CD14-positive monocyte (primary cell): Measurements from ENCODE around the gene GNAS-AS1. TPM values are rescaled to one million over a fixed set of nuclear protein-coding genes. Genes with fewer than 3 reads are reported as not detected.

Experiments used
- DNase-seq, 3 donors: peaks; one replicate each; pipeline ENCODE4 v3.0.0-alpha.2; 2011 to 2022
- H2AFZ ChIP-seq: 2 replicates; pipeline ENCODE4 v1.6.0; 2012; ENCODE audit warnings: mild to moderate bottlenecking, low read depth, low read length, inconsistent platforms; ENCODE audit not compliant: insufficient read depth, poor library complexity, severe bottlenecking
- H3K27ac ChIP-seq, 2 donors: 1 replicate in 1 of 2; 2 replicates in 1 of 2; pipeline ENCODE4 v1.5.1; 2012 to 2013; ENCODE audit warnings: low read length in 2 of 2, control low read depth in 1 of 2, inconsistent platforms in 1 of 2, low read depth in 1 of 2, mild to moderate bottlenecking in 1 of 2
- H3K27me3 ChIP-seq, 2 donors: one replicate each; pipeline versions ENCODE4 v1.6.0 to v1.6.1; 2011 to 2013; ENCODE audit warnings: low read length in 2 of 2; ENCODE audit not compliant: control insufficient read depth in 2 of 2, insufficient read depth in 2 of 2
- H3K36me3 ChIP-seq, 2 donors: replicated peaks in 1 of 2; 1 replicate in 1 of 2; 2 replicates in 1 of 2; pipeline versions ENCODE4 v1.5.1 to v1.6.1; 2012 to 2013; ENCODE audit warnings: low read length in 2 of 2, control low read depth in 1 of 2, inconsistent platforms in 1 of 2, mild to moderate bottlenecking in 1 of 2; ENCODE audit not compliant: insufficient read depth in 2 of 2, control insufficient read depth in 1 of 2
- H3K4me1 ChIP-seq, 2 donors: 1 replicate in 1 of 2; 2 replicates in 1 of 2; pipeline versions ENCODE4 v1.5.1 to v1.6.1; 2012 to 2013; ENCODE audit warnings: low read length in 2 of 2, control low read depth in 1 of 2, inconsistent platforms in 1 of 2, mild to moderate bottlenecking in 1 of 2, moderate library complexity in 1 of 2; ENCODE audit not compliant: insufficient read depth in 2 of 2, control insufficient read depth in 1 of 2
- H3K4me2 ChIP-seq: replicated peaks from 2 replicates; pipeline ENCODE3; 2012; ENCODE audit warnings: low read length, moderate library complexity, mild to moderate bottlenecking; ENCODE audit not compliant: poor library complexity, severe bottlenecking; ENCODE audit errors: extremely low read depth
- H3K4me3 ChIP-seq, 3 experiments: fragments of 200-600 bp in 1 of 3; sonication (generic) in 1 of 3; replicated peaks in 1 of 3; 1 replicate in 2 of 3; 2 replicates in 1 of 3; pipeline ENCODE4 v1.5.1; 2011 to 2013; ENCODE audit warnings: low read length in 3 of 3, mild to moderate bottlenecking in 3 of 3, control low read depth in 2 of 3, low read depth in 2 of 3, inconsistent platforms in 1 of 3, moderate library complexity in 1 of 3
- H3K79me2 ChIP-seq: 2 replicates; pipeline ENCODE4 v1.6.0; 2012; ENCODE audit warnings: mild to moderate bottlenecking, control low read depth, inconsistent platforms, low read length, moderate library complexity; ENCODE audit not compliant: insufficient read depth
- H3K9ac ChIP-seq: 2 replicates; pipeline ENCODE4 v1.6.0; 2017; ENCODE audit warnings: low read length, mild to moderate bottlenecking; ENCODE audit not compliant: insufficient read depth, poor library complexity, severe bottlenecking
- H3K9me3 ChIP-seq, 2 donors: replicated peaks in 1 of 2; 1 replicate in 1 of 2; 2 replicates in 1 of 2; pipeline versions ENCODE4 v1.5.1 to v1.6.1; 2012 to 2013; ENCODE audit warnings: low read length in 2 of 2, control low read depth in 1 of 2; ENCODE audit not compliant: control insufficient read depth in 1 of 2, insufficient read depth in 1 of 2
- H4K20me1 ChIP-seq: 2 replicates; pipeline ENCODE4 v1.6.0; 2012; ENCODE audit warnings: mild to moderate bottlenecking, low read length, control low read depth, moderate library complexity; ENCODE audit not compliant: insufficient read depth
- H3K27ac Mint-ChIP-seq, 7 donors: one replicate each; pipeline ENCODE4 v1.8.0; 2020; ENCODE audit warnings: mild to moderate bottlenecking in 7 of 7, mixed read lengths in 7 of 7, moderate library complexity in 6 of 7, inconsistent platforms in 2 of 7
- H3K27me3 Mint-ChIP-seq, 3 donors: one replicate each; pipeline ENCODE4 v1.8.0; 2021 to 2022; ENCODE audit warnings: low read depth in 3 of 3, mild to moderate bottlenecking in 3 of 3, mixed read lengths in 3 of 3, moderate library complexity in 3 of 3, inconsistent platforms in 1 of 3
- H3K36me3 Mint-ChIP-seq, 2 donors: one replicate each; pipeline ENCODE4 v1.8.0; 2020; ENCODE audit warnings: mixed read lengths in 2 of 2, inconsistent platforms in 1 of 2, mild to moderate bottlenecking in 1 of 2
- H3K4me1 Mint-ChIP-seq: one replicate; pipeline ENCODE4 v1.8.0; 2020; ENCODE audit warnings: mild to moderate bottlenecking, mixed read lengths
- H3K4me3 Mint-ChIP-seq, 2 donors: one replicate each; pipeline ENCODE4 v1.8.0; 2020; ENCODE audit warnings: mild to moderate bottlenecking in 2 of 2, mixed read lengths in 2 of 2, moderate library complexity in 1 of 2
- H3K9me3 Mint-ChIP-seq, 7 donors: one replicate each; pipeline ENCODE4 v1.8.0; 2020 to 2022; ENCODE audit warnings: mixed read lengths in 7 of 7, mild to moderate bottlenecking in 6 of 7, moderate library complexity in 6 of 7, inconsistent platforms in 2 of 7
- CTCF ChIP-seq: fragments of 200-600 bp; IDR thresholded peaks from one replicate; pipeline ENCODE4 v1.8.0; 2022; ENCODE audit warnings: antibody characterized with exemption, mild to moderate bottlenecking
- WGBS: methylation state at CpG from one replicate; pipeline ENCODE4 v1.1.5; 2013; ENCODE audit warnings: missing lambda C conversion rate; ENCODE audit not compliant: insufficient coverage; 5-methylcytosine and 5-hydroxymethylcytosine counted together
- intact Hi-C, 2 donors: fragments of 100-400 bp; cut with micrococcal nuclease; formaldehyde crosslinking; loops; one replicate each; pipeline versions ENCODE4 v1.15.0 to v1.15.1; 2023
- polyA plus RNA-seq, 3 donors: library from polyadenylated mRNA; depleted of rRNA in 1 of 3; unstranded in 2 of 3; stranded (reverse) in 1 of 3; fragments of 300-500 nt in 2 of 3; fragments of >200 nt in 1 of 3; fragmentation: Illumina TruSeq in 2 of 3; gene quantifications; 1 replicate in 2 of 3; 2 replicates in 1 of 3; pipeline ENCODE4 v1.2.3, GENCODE V29; 2012 to 2021

GNAS-AS1 gene
- polyA plus RNA-seq, 3 donors: not detected

- Histone ChIP-seq H3K27ac (no peak overlapping the region), H4K20me1 (no peaks in the 10 kb centered on the region), H3K9ac (no peak overlapping the region), H3K36me3 (no peaks in the 10 kb centered on the region), H3K4me1 (no peaks in the 10 kb centered on the region), H3K4me2 (no peak overlapping the region), H2AFZ (no peak overlapping the region), H3K79me2 (no peaks in the 10 kb centered on the region), H3K27me3 (peaks cover 0 to 3% of the 10 kb centered on the region in 2 donors), H3K4me3 (no peak overlapping the region), H3K9me3 (no peaks in the 10 kb centered on the region)
- H3K27ac Mint-ChIP-seq: no peak overlapping the region
- 71% methylated on average over 1 of the region's 4 CpGs for WGBS
- H3K4me3 Mint-ChIP-seq: no peak overlapping the region
- intact Hi-C loops: no loop called here
- H3K27me3 Mint-ChIP-seq: peaks cover 0 to 10% (median 5%) of the 10 kb centered on the region in 3 donors
- TF ChIP-seq CTCF: no peak
- peaks cover 0 to 2% (median 0%) of the 10 kb centered on the region in 7 donors for H3K9me3 Mint-ChIP-seq
- DNase-seq: no peak
- H3K4me1 Mint-ChIP-seq: peaks cover 4% of the 10 kb centered on the region
- H3K36me3 Mint-ChIP-seq: no peaks in the 10 kb centered on the region
Observed at GRCh38 chr20:58877976-58878360, 27.3 kb upstream of the GNAS-AS1 start.

GRCh38 chr20:58877050-58877975 lies 26.6 kb upstream of the GNAS-AS1 start:
- DNase-seq: no peak
- Mint-ChIP-seq H3K27ac (peak overlapping the region in 2 of 7 donors; percentile 34 to 55), H3K9me3 (peaks cover 0 to 2% (median 0%) of the 10 kb centered on the region in 7 donors), H3K27me3 (peaks cover 0 to 10% (median 5%) of the 10 kb centered on the region in 3 donors), H3K4me3 (no peak overlapping the region), H3K36me3 (no peaks in the 10 kb centered on the region), H3K4me1 (peaks cover 4% of the 10 kb centered on the region)
- Histone ChIP-seq H4K20me1 (no peaks in the 10 kb centered on the region), H3K9ac (no peak overlapping the region), H3K4me2 (no peak overlapping the region), H3K4me1 (no peaks in the 10 kb centered on the region), H2AFZ (no peak overlapping the region), H3K36me3 (no peaks in the 10 kb centered on the region), H3K79me2 (no peaks in the 10 kb centered on the region), H3K4me3 (no peak overlapping the region), H3K27me3 (peaks cover 0 to 3% of the 10 kb centered on the region in 2 donors), H3K9me3 (no peaks in the 10 kb centered on the region), H3K27ac (no peak overlapping the region)
- intact Hi-C loops: no loop called here
- no peak for TF ChIP-seq CTCF
- WGBS: 90% methylated on average over 9 of the region's 11 CpGs
